IPS-20b (cell line): ENCODE measurements around the gene MCHR1.

Experiments
- H3K27ac ChIP-seq: one replicate; pipeline ENCODE4 v1.5.1; 2013; ENCODE audit warnings: low read length
- H3K27me3 ChIP-seq: 2 replicates; pipeline ENCODE4 v1.6.1; 2013; ENCODE audit warnings: mild to moderate bottlenecking, low read length, inconsistent platforms; ENCODE audit not compliant: insufficient read depth
- H3K36me3 ChIP-seq: 2 replicates; pipeline ENCODE4 v1.6.1; 2013; ENCODE audit warnings: low read depth, mild to moderate bottlenecking, inconsistent platforms, low read length, moderate library complexity; ENCODE audit not compliant: insufficient read depth
- H3K4me1 ChIP-seq: 2 replicates; pipeline ENCODE4 v1.6.1; 2013; ENCODE audit warnings: mild to moderate bottlenecking, control low read depth, inconsistent platforms, low read length, moderate library complexity; ENCODE audit not compliant: insufficient read depth
- H3K4me3 ChIP-seq: 2 replicates; pipeline ENCODE4 v1.5.1; 2013; ENCODE audit warnings: mild to moderate bottlenecking, low read length, inconsistent platforms
- H3K9ac ChIP-seq: 2 replicates; pipeline ENCODE4 v1.6.1; 2013; ENCODE audit warnings: low read depth, mild to moderate bottlenecking, inconsistent platforms, low read length, moderate library complexity
- H3K9me3 ChIP-seq: 2 replicates; pipeline ENCODE4 v1.6.1; 2013; ENCODE audit warnings: mild to moderate bottlenecking, low read depth, low read length, inconsistent platforms; ENCODE audit not compliant: insufficient read depth

MCHR1 gene, protein sequence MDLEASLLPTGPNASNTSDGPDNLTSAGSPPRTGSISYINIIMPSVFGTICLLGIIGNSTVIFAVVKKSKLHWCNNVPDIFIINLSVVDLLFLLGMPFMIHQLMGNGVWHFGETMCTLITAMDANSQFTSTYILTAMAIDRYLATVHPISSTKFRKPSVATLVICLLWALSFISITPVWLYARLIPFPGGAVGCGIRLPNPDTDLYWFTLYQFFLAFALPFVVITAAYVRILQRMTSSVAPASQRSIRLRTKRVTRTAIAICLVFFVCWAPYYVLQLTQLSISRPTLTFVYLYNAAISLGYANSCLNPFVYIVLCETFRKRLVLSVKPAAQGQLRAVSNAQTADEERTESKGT

DNA sequence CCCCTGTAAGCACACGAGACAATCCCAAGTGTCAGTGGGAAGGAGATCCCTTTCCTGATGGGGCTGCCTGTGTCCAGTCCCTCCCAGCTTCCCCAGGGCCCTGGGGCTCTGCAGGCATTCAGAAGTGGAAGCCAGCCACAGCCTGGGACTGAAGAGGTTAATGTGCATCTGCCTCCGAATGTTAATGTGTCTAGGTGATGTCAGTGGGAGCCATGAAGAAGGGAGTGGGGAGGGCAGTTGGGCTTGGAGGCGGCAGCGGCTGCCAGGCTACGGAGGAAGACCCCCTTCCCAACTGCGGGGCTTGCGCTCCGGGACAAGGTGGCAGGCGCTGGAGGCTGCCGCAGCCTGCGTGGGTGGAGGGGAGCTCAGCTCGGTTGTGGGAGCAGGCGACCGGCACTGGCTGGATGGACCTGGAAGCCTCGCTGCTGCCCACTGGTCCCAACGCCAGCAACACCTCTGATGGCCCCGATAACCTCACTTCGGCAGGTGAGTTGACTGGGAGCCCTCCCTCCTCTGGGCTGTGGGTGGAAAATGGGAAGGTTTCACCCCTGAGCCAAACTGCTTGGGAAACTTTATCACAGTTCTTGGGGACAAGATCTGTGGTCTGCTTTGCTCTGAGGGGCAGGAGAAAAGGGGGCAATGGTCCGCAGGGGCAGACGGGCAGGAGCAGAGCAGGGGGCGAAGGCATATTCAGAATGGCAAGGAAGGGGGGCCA lies at the start of gene MCHR1:
Gene MCHR1 (plus strand): TSS at position 236 of the 715 bp plus-strand sequence. CDS start 169 bp downstream, at position 405.
- Histone ChIP-seq H3K27ac (no peak within 1 kb of the TSS), H3K36me3 (0 out of 2 replicates have a peak, but pooled peaks cover 5% of the 10 kb centered on the region), H3K4me3 (peak within 1 kb of the TSS; percentile 65), H3K9ac (peak within 1 kb of the TSS; percentile 64; the same call in 1 of the 2 replicates), H3K27me3 (peaks cover 21% of the 10 kb centered on the region), H3K4me1 (peaks cover 26% of the 10 kb centered on the region), H3K9me3 (no peaks in the 10 kb centered on the region)

DNA sequence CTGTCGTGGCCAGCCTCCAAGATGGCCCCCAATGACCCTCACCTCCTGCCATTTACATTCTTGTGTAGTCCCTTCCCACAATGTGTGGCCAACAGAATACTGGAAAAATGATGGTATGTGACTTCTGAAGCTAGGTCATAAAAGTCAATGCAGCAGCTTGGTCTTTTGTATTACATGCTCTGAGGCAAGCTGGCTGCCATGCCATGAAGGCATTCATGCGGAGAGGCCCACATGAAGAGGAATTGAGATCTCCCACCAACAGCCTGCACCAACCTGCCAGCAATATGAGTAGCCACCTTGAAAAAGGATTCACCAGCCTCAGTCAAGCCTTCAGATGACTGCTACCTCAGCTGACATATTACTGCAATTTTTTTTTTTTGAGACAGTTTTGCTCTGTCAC lies 47.4 kb upstream of the MCHR1 start:
- Histone ChIP-seq H3K27ac (no peak overlapping the region), H3K36me3 (no peaks in the 10 kb centered on the region), H3K27me3 (no peaks in the 10 kb centered on the region), H3K4me3 (no peak overlapping the region), H3K9ac (no peak overlapping the region), H3K9me3 (no peaks in the 10 kb centered on the region), H3K4me1 (peaks cover 4% of the 10 kb centered on the region; the same call in 1 of the 2 replicates)

DNA sequence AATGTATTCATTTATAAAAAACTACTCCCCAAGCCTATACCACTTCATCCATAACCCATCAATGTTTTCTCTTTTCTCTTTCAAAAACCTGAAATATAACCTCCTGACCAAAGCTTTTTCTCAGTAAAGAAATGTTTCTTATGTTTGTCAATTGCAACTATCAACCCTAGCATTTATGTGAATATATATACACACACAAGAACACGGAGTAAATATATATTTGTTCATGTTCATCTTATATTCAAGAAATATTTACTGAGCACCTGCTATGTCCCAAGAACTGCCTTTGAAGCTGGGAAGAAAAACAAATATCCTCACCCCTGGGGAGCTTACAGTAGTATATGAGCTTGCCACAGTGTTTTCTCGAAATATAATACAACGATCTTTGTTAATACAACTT lies 46.2 kb upstream of the MCHR1 start:
- H3K36me3 ChIP-seq: no peaks in the 10 kb centered on the region
- 0 out of 2 replicates have a peak, but pooled peaks cover 5% of the 10 kb centered on the region for H3K27me3 ChIP-seq
- no peak overlapping the region for H3K4me3 ChIP-seq
- peaks cover 4% of the 10 kb centered on the region; the same call in 1 of the 2 replicates for H3K4me1 ChIP-seq
- no peak overlapping the region for H3K9ac ChIP-seq
- H3K27ac ChIP-seq: no peak overlapping the region
- H3K9me3 ChIP-seq: no peaks in the 10 kb centered on the region

DNA sequence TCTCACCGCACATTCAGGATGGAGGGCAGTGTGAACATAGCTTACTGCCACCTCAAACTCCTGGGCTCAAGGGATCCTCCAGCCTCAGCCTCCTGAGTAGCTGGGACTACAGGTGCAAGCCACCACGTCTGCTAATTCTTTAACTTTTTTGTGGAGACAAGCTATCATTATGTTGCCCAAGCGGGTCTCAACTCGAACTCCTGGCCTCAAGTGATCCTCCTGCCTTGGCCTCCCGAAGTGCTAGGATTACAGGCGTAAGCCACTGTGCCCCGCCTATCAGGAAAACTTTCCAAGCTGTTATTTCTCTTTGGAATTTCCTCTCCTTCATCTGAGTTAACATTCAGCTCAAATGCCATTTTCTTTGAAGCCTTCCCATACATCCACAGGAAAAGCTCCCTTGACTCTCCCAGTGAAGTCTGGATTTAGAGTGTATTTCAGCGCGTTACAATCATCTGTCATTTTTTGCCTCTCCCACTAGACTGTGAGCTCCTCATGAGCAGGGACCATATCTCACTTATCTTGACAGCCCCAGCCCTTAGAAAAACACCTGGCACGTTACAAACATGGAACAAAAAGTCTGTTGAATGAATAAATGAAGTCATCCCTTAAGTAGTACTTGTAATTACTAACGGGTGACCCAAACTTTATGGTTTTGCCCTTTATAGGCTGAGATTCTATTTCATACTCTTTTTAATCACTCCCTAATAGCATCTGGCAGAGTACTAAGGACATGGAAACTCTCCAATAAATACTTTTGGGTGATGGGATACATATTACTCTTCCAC lies 45.0 kb upstream of the MCHR1 start:
- H3K4me1 ChIP-seq: peaks cover 4% of the 10 kb centered on the region; the same call in 1 of the 2 replicates
- H3K4me3 ChIP-seq: no peak overlapping the region
- H3K9ac ChIP-seq: no peak overlapping the region
- 0 out of 2 replicates have a peak, but pooled peaks cover 5% of the 10 kb centered on the region for H3K27me3 ChIP-seq
- no peak overlapping the region for H3K27ac ChIP-seq
- H3K36me3 ChIP-seq: no peaks in the 10 kb centered on the region
- H3K9me3 ChIP-seq: no peaks in the 10 kb centered on the region

DNA sequence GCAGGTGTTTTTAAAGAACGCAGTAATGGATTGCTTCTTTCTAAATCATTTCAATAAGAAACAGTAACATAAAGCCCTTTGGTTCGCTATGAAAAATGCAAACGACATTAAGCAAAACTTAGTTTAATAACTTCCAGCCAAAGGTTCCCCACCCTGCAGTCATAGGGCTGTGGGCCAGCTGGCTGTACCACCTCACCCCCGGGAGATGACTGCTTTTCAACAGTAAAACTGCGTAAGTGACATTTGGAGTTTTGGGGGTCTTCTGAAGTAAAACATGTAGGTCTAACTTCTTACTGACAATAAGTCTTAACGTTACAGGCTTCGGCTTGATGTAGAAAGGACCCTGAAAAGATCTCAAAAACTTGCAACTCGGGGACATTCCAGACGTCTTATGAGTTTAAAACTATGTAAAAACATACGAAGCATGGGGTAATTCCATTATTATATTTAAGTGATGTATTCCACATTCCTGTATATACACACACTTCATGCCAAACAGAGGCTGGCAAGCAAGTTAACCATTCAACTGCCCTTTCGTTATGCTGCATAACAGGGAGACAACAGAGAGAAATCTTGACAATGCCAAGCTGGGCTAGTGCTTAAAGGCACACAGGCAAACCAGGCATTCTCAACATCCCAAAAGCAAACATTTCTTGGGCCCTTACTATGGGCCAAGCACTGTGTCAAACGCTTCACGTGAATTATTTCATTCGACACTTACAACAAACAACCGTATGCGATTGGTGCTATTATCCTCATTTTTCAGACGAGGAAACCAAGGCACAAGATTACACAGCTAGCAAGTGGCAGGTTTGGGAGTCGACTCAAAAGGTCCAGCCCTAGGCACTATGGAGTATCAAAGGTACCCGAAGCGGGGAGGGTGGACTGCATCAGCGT lies 44.0 kb upstream of the MCHR1 start:
- H3K4me3 ChIP-seq: peak overlapping the region; percentile 96
- H3K9ac ChIP-seq: peak overlapping the region; percentile 75; the same call in 1 of the 2 replicates
- H3K36me3 ChIP-seq: no peaks in the 10 kb centered on the region
- H3K9me3 ChIP-seq: no peaks in the 10 kb centered on the region
- 0 out of 2 replicates have a peak, but pooled peaks cover 5% of the 10 kb centered on the region for H3K27me3 ChIP-seq
- peaks cover 4% of the 10 kb centered on the region; the same call in 1 of the 2 replicates for H3K4me1 ChIP-seq
- H3K27ac ChIP-seq: no peak overlapping the region

DNA sequence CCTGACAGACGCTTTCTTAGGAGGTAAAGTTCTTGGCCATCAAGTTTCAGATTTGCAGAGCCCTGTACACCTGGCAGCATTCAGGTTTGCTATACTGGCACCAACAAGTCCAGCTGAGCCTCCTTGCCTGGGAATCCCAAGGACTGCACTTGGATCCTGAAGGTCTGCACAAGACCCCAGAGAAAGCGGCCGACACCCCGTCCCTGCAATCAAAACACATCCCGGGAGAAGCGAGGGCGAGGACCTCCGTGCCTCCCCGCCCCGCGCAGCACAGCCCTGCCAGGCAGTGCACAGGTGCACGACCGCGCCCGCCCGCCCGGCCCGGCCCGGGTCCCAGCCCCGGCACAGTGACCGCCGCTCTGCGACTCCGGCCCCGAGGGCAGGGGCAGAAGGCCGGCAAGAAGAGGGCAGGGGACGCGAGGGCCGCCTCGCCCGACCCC lies 43.3 kb upstream of the MCHR1 start:
- Histone ChIP-seq H3K9me3 (no peaks in the 10 kb centered on the region), H3K36me3 (no peaks in the 10 kb centered on the region), H3K27ac (no peak overlapping the region), H3K9ac (peak overlapping the region; percentile 75; the same call in 1 of the 2 replicates), H3K4me1 (peaks cover 4% of the 10 kb centered on the region; the same call in 1 of the 2 replicates), H3K27me3 (0 out of 2 replicates have a peak, but pooled peaks cover 5% of the 10 kb centered on the region), H3K4me3 (peak overlapping the region; percentile 96)

DNA sequence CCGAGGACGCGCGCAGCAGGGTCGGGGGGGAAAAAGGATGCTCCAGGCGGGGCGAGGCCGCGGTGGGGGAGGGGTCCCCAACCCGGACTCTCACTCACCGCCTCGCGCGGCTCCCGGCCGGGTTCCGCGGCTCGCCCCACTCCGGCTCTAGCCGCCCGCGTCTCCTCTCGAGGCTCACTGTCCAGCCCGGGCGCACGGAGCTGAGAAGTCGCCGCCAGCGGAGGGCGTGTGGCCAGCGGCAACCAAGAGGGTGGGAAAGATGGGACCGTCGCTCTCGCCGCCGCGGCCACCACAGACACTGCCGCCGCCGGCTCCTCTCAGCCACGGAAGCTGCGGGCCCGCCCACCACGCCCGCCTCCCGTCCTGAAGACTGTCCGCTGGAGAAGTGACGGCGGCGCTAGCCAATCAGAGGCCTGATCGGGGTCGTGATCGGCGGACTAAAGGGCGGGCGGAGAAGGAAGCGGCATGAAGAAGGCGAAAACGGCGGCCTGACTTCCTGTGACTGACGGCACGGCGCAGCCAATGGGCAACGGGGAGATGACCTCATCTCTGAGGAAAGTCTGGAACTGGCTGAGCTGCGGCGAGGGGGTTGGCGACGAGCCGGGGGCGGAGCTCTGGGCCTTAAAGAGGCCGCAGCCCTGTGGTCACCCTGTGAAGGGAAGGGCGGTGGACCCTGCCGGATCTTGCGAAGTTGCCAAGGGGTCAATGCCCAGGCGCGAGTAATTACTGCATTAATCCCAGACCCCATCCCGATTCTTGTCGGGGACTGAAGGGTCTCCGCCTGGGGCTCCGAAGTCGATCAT lies 42.7 kb upstream of the MCHR1 start, which contains the start of gene MRTFA:
Gene MRTFA (minus strand): TSS at position 340 of the 803 bp plus-strand sequence.
- Histone ChIP-seq H3K36me3 (no peaks in the 10 kb centered on the region), H3K27ac (no peak within 1 kb of the TSS), H3K27me3 (0 out of 2 replicates have a peak, but pooled peaks cover 5% of the 10 kb centered on the region), H3K4me1 (peaks cover 4% of the 10 kb centered on the region; the same call in 1 of the 2 replicates), H3K4me3 (peak within 1 kb of the TSS; percentile 96), H3K9ac (peak within 1 kb of the TSS; percentile 77), H3K9me3 (no peaks in the 10 kb centered on the region)

DNA sequence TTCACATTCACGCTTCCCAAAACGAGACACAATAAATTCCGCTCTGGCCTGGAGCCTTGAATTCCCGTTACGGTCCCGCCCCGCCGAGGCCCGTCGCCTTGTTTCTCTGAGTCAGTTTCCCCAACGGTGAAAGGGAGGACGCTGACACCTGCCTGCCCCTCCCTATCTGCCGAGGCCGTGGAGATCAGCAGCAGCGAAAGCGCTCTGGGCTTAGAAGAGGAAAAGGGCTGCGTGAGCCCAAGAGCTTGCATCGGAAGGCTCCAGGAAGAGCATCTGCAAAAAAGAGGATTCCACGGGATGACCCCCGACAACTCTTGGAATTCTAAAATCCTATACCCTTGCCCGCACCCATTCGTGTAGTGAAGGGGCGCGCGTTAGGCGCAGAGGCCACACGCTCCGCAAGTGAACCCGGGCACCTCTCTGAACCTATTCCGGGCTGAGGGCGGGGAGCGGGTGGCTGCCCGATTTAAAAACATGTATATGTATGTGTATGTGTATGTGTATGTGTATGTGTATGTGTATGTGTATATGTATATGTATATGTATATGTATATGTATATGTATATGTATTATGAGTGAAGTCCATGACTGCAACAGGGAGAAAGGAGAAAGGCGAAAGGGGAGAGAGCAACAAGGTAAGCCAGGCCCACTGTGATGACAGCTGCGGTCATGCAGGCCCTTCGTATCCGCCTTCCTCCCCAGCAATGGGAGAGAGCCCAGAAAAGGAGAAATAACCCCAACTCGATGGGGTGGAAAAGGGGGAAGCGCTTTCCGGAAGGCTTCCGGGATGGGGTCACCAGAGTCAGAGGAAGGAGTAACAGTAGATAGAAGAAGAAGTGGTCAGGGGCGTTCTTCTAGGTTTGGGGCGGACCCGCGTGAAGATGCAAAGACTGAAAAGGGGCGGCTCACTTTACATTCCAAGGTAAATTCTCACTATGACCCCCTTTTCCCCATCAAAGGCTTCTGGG lies 41.8 kb upstream of the MCHR1 start:
- no peak overlapping the region for H3K27ac ChIP-seq
- H3K9ac ChIP-seq: peak overlapping the region; percentile 77

DNA sequence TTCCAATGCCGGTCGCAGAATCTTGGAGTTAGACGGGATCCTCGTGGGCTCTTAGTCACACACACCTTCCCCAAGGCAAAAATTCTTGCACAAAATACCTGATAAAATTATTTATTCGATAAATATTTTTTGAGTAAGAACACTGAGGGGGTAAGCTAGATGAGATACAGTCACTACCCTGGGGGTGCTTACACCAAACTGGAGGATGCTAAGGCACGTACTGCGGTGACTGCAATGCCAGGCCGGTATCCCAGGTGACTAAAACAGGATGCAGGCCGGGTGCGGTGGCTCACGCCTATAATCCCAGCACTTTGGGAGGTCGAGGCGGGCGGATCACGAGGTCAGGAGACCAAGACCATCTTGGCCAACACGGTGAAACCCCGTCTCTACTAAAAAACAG lies 41.0 kb upstream of the MCHR1 start:
- Histone ChIP-seq H3K36me3 (no peaks in the 10 kb centered on the region), H3K9me3 (no peaks in the 10 kb centered on the region), H3K9ac (no peak overlapping the region), H3K4me3 (no peak overlapping the region), H3K4me1 (peaks cover 4% of the 10 kb centered on the region; the same call in 1 of the 2 replicates), H3K27me3 (0 out of 2 replicates have a peak, but pooled peaks cover 5% of the 10 kb centered on the region), H3K27ac (no peak overlapping the region)

More for the DNA sequence above, 41.8 kb upstream of the MCHR1 start:
- H3K36me3 ChIP-seq: no peaks in the 10 kb centered on the region
- no peaks in the 10 kb centered on the region for H3K9me3 ChIP-seq
- H3K4me1 ChIP-seq: peaks cover 4% of the 10 kb centered on the region; the same call in 1 of the 2 replicates
- 0 out of 2 replicates have a peak, but pooled peaks cover 5% of the 10 kb centered on the region for H3K27me3 ChIP-seq
- H3K4me3 ChIP-seq: peak overlapping the region; percentile 96
